CD4-positive, CD25-positive, alpha-beta regulatory T cell (primary cell): Measurements from ENCODE around the gene TOE1. TPM values are rescaled to one million over a fixed set of nuclear protein-coding genes. Genes with fewer than 3 reads are reported as not detected.
"Not testable (repeated sequence)": the region's sequence is repeated elsewhere in the genome, so short reads cannot be mapped to it uniquely, and the experiment has no call there.

Experiments used
- ATAC-seq, 2 donors: fragments of 150-1000 bp; cut with Tn5 transposase; one replicate each; pipeline ENCODE4 v1.10.0; 2021; ENCODE audit warnings: low read depth in 2 of 2, moderate number of reproducible peaks in 2 of 2, moderate library complexity in 1 of 2
- DNase-seq, 3 donors: peaks; one replicate each; pipeline versions ENCODE4 v3.0.0 to v3.0.0-alpha.2; 2012 to 2022; ENCODE audit warnings: mixed read lengths in 1 of 3
- H3K27ac ChIP-seq: one replicate; pipeline ENCODE4 v1.7.0; 2013; ENCODE audit warnings: mild to moderate bottlenecking, low read length; ENCODE audit not compliant: insufficient read depth, poor library complexity, severe bottlenecking
- H3K27me3 ChIP-seq: one replicate; pipeline ENCODE4 v1.7.0; 2013; ENCODE audit warnings: low read length; ENCODE audit not compliant: control insufficient read depth, insufficient read depth
- H3K36me3 ChIP-seq: one replicate; pipeline ENCODE4 v1.7.0; 2013; ENCODE audit warnings: mild to moderate bottlenecking, low read length, moderate library complexity; ENCODE audit not compliant: control insufficient read depth, insufficient read depth
- H3K4me1 ChIP-seq: 2 replicates; pipeline ENCODE4 v1.7.0; 2013; ENCODE audit warnings: mild to moderate bottlenecking, low read length; ENCODE audit not compliant: insufficient read depth, control insufficient read depth, poor library complexity, severe bottlenecking
- H3K4me3 ChIP-seq: one replicate; pipeline ENCODE4 v1.7.0; 2013; ENCODE audit warnings: low read depth, mild to moderate bottlenecking, low read length, moderate library complexity
- H3K9me3 ChIP-seq, 2 experiments: 1 replicate in 1 of 2; 2 replicates in 1 of 2; pipeline ENCODE4 v1.7.0; 2013; ENCODE audit warnings: low read length in 2 of 2, mild to moderate bottlenecking in 1 of 2, moderate library complexity in 1 of 2; ENCODE audit not compliant: control insufficient read depth in 2 of 2
- H3K27ac Mint-ChIP-seq, 3 donors: one replicate each; pipeline ENCODE4 v1.8.0; 2020 to 2022; ENCODE audit warnings: mild to moderate bottlenecking in 3 of 3, mixed read lengths in 3 of 3, moderate library complexity in 2 of 3
- H3K27me3 Mint-ChIP-seq: one replicate; pipeline ENCODE4 v1.8.0; 2022; ENCODE audit warnings: mild to moderate bottlenecking, mixed read lengths
- H3K36me3 Mint-ChIP-seq: one replicate; pipeline ENCODE4 v1.8.0; 2020; ENCODE audit warnings: mixed read lengths
- H3K4me1 Mint-ChIP-seq, 4 donors: one replicate each; pipeline ENCODE4 v1.8.0; 2020 to 2022; ENCODE audit warnings: mixed read lengths in 4 of 4, mild to moderate bottlenecking in 1 of 4
- H3K4me3 Mint-ChIP-seq, 4 donors: one replicate each; pipeline ENCODE4 v1.8.0; 2020 to 2022; ENCODE audit warnings: mild to moderate bottlenecking in 4 of 4, mixed read lengths in 4 of 4, moderate library complexity in 3 of 4
- H3K9me3 Mint-ChIP-seq, 7 donors: one replicate each; pipeline ENCODE4 v1.8.0; 2020 to 2022; ENCODE audit warnings: mixed read lengths in 7 of 7, mild to moderate bottlenecking in 3 of 7, moderate library complexity in 2 of 7
- polyA plus RNA-seq, 4 donors: library from polyadenylated mRNA; unstranded; fragments of 300-500 nt; fragmentation: Illumina TruSeq; gene quantifications; one replicate each; pipeline ENCODE4 v1.2.3, GENCODE V29; 2021
- total RNA-seq: library from RNA; stranded (reverse); gene quantifications from one replicate; pipeline ENCODE4 v1.2.3, GENCODE V29; 2022

The TOE1 gene
- total and polyA plus RNA-seq, 5 donors from 2014 or later = 12.1 to 48.7 (median 16.0) TPM

DNA sequence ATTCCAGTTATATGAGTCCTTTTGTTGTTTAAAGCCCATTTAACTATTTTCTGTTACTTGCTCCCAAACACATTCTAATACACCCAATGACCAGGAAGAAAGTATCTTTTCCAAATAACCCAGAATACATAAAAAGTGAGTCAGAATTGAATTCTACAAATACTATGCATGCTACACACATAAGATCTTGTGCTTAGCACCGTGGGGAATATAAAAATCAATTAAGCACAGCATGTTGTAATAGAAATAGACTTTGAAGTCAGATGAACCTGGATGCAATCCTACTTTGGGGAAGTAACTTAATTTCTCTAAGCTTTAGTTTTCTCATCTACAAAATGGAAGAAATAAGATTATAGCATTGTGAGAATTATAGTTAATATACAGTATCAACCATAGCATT, 40.8 kb downstream of the TOE1 start:
- no peak overlapping the region for H3K27ac ChIP-seq
- Mint-ChIP-seq H3K36me3 (peaks cover 6% of the 10 kb centered on the region), H3K27me3 (no peaks in the 10 kb centered on the region), H3K9me3 (no peaks in the 10 kb centered on the region), H3K27ac (no peak overlapping the region), H3K4me1 (peaks cover 0 to 5% (median 1%) of the 10 kb centered on the region in 4 donors), H3K4me3 (no peak overlapping the region)
- no peak overlapping the region for H3K4me3 ChIP-seq
- H3K27me3 ChIP-seq = no peaks in the 10 kb centered on the region
- H3K36me3 ChIP-seq = no peaks in the 10 kb centered on the region
- DNase-seq (no peak), ATAC-seq (no peak)
- no peaks in the 10 kb centered on the region for H3K4me1 ChIP-seq
- H3K9me3 ChIP-seq = no peaks in the 10 kb centered on the region

DNA sequence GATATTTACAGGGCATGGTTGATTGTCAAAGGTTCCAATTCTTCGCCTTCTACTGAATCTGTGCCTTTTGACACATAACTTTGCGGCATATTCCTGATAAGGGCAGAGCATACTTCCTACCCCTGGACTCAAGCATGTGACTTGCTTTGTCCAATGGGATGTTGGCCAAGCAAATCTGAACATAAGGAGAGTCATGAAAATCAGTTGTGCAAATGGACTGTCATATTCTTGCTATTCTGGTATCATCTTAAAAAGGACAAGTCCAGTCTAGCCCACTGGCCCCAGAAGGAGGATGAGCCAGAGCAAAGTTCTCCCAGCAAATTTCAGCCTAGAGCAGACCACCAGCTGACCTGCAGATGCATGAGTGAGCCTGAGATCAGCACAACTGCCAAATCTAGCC, 41.3 kb downstream of the TOE1 start:
- DNase-seq = no peak
- Histone ChIP-seq H3K27ac (no peak overlapping the region), H3K9me3 (no peaks in the 10 kb centered on the region), H3K27me3 (no peaks in the 10 kb centered on the region), H3K36me3 (no peaks in the 10 kb centered on the region), H3K4me1 (no peaks in the 10 kb centered on the region), H3K4me3 (no peak overlapping the region)
- Mint-ChIP-seq H3K27me3 (no peaks in the 10 kb centered on the region), H3K4me3 (no peak overlapping the region), H3K27ac (peak overlapping the region in 1 of 3 donors; percentile 56), H3K36me3 (peaks cover 6% of the 10 kb centered on the region), H3K9me3 (no peaks in the 10 kb centered on the region), H3K4me1 (peaks cover 0 to 5% (median 1%) of the 10 kb centered on the region in 4 donors)
- no peak for ATAC-seq

- no peak for ATAC-seq
- H3K9me3 Mint-ChIP-seq = no peaks in the 10 kb centered on the region
- no peaks in the 10 kb centered on the region for H3K4me1 Mint-ChIP-seq
- no peaks in the 10 kb centered on the region for H3K27me3 Mint-ChIP-seq
- no peaks in the 10 kb centered on the region for H3K27me3 ChIP-seq
- no peak overlapping the region for H3K4me3 Mint-ChIP-seq
- H3K4me1 ChIP-seq = no peaks in the 10 kb centered on the region
- H3K36me3 Mint-ChIP-seq = peaks cover 6% of the 10 kb centered on the region
- no peaks in the 10 kb centered on the region for H3K36me3 ChIP-seq
- H3K9me3 ChIP-seq = no peaks in the 10 kb centered on the region
- H3K4me3 ChIP-seq = no peak overlapping the region
- H3K27ac ChIP-seq = no peak overlapping the region
- no peak overlapping the region for H3K27ac Mint-ChIP-seq
- DNase-seq = no peak
Observed at GRCh38 chr1:45383191-45383590, 43.2 kb downstream of the TOE1 start.

DNA sequence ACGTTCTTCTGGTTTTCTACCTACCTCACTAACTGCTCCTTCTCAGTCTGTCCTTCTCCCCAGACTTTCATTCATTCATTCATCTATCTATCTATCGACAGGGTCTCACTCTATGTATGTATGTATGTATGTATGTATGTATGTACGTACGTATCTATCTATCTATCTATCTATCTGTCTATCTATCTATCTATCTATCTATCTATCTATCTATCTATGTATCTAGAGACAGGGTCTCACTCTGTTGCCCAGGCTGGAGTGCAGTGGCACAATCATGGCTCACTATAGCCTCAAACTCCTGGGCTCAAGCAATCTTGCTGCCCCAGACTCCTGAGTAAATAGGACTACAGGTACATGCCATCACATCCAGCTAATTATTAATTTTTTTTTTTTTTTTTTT, 44.2 kb downstream of the TOE1 start:
- not testable (repeated sequence) for H3K4me1 Mint-ChIP-seq, DNase-seq, H3K4me1 ChIP-seq, H3K27me3 ChIP-seq, H3K27ac ChIP-seq, H3K9me3 ChIP-seq, H3K4me3 Mint-ChIP-seq, H3K4me3 ChIP-seq, H3K36me3 ChIP-seq, H3K27me3 Mint-ChIP-seq, H3K27ac Mint-ChIP-seq, ATAC-seq, H3K9me3 Mint-ChIP-seq, H3K36me3 Mint-ChIP-seq

- ATAC-seq = no peak
- no peaks in the 10 kb centered on the region for H3K27me3 ChIP-seq
- Mint-ChIP-seq H3K9me3 (no peaks in the 10 kb centered on the region), H3K4me3 (no peak overlapping the region), H3K4me1 (no peaks in the 10 kb centered on the region), H3K27ac (no peak overlapping the region), H3K27me3 (no peaks in the 10 kb centered on the region), H3K36me3 (peaks cover 3% of the 10 kb centered on the region)
- no peaks in the 10 kb centered on the region for H3K9me3 ChIP-seq
- H3K27ac ChIP-seq = no peak overlapping the region
- no peaks in the 10 kb centered on the region for H3K4me1 ChIP-seq
- H3K36me3 ChIP-seq = no peaks in the 10 kb centered on the region
- no peak overlapping the region for H3K4me3 ChIP-seq
- no peak for DNase-seq
Observed at GRCh38 chr1:45385302-45385701, 45.3 kb downstream of the TOE1 start.

DNA sequence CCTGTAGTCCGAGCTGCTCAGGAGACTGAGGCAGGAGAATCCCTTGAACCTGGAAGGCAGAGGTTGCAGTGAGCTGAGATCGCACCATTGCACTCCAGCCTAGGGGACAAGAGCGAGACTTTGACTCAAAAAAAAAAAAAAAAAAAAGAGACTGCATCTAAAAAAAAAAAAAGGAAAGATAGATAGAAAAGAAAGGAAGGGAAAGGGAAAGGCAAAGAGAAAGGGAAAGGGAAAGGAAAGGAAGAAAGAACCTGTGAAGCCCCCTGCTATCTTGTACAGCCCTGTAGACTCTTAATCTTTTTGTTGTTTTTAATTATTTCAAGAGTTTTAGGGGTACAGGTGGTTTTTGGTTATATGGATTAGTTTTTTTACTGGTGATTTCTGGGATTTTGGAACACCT, 46.2 kb downstream of the TOE1 start:
- Histone ChIP-seq H3K9me3 (no peaks in the 10 kb centered on the region), H3K36me3 (no peaks in the 10 kb centered on the region), H3K27me3 (no peaks in the 10 kb centered on the region), H3K4me1 (no peaks in the 10 kb centered on the region), H3K4me3 (no peak overlapping the region), H3K27ac (no peak overlapping the region)
- H3K36me3 Mint-ChIP-seq = peaks cover 3% of the 10 kb centered on the region
- no peak overlapping the region for H3K27ac Mint-ChIP-seq
- ATAC-seq (no peak), DNase-seq (no peak)
- no peak overlapping the region for H3K4me3 Mint-ChIP-seq
- H3K9me3 Mint-ChIP-seq = no peaks in the 10 kb centered on the region
- H3K27me3 Mint-ChIP-seq = no peaks in the 10 kb centered on the region
- no peaks in the 10 kb centered on the region for H3K4me1 Mint-ChIP-seq

Other genes with a start within 250 kb of the TOE1 start
- gene ZSWIM5, start 133.6 kb upstream of the TOE1 start, total RNA-seq = 0.10 TPM
- under 1 TPM in 3 of 4 donors, not detected in 1; 0.09 to 0.23 (median 0.09) TPM for gene ZSWIM5, start 133.6 kb upstream of the TOE1 start, polyA plus RNA-seq
- not detected for gene HPDL, start 13.3 kb upstream of the TOE1 start, total RNA-seq
- 1 to 10 TPM in 2 of 4 donors, under 1 TPM in 1, not detected in 1; 0.39 to 1.2 (median 1.0) TPM for gene HPDL, start 13.3 kb upstream of the TOE1 start, polyA plus RNA-seq
- gene MUTYH, start 270 bp downstream of the TOE1 start, total RNA-seq = 75.2 TPM
- 10 to 100 TPM; 11.3 to 25.4 (median 19.7) TPM for gene MUTYH, start 270 bp downstream of the TOE1 start, polyA plus RNA-seq
- gene TESK2, start 151.0 kb downstream of the TOE1 start, total RNA-seq = 5.3 TPM
- 1 to 10 TPM; 2.9 to 4.5 (median 3.7) TPM for gene TESK2, start 151.0 kb downstream of the TOE1 start, polyA plus RNA-seq
- 0.89 TPM for gene CCDC163, start 159.9 kb downstream of the TOE1 start, total RNA-seq
- 1 to 10 TPM; 1.9 to 8.8 (median 5.6) TPM for gene CCDC163, start 159.9 kb downstream of the TOE1 start, polyA plus RNA-seq
- gene MMACHC, start 160.1 kb downstream of the TOE1 start, total RNA-seq = 0.84 TPM
- under 1 TPM in 3 of 4 donors, not detected in 1; 0.09 to 0.33 (median 0.14) TPM for gene MMACHC, start 160.1 kb downstream of the TOE1 start, polyA plus RNA-seq
- gene PRDX1, start 181.7 kb downstream of the TOE1 start, total RNA-seq = 96.7 TPM
- gene PRDX1, start 181.7 kb downstream of the TOE1 start, polyA plus RNA-seq = 100 to 1,000 TPM; 287 to 384 (median 351) TPM
- gene AKR1A1, start 210.7 kb downstream of the TOE1 start, total RNA-seq = 53.1 TPM
- gene AKR1A1, start 210.7 kb downstream of the TOE1 start, polyA plus RNA-seq = 100 to 1,000 TPM in 2 of 4 donors, 10 to 100 TPM in 2; 78.7 to 117 (median 97.0) TPM
- gene NASP, start 243.9 kb downstream of the TOE1 start, total RNA-seq = 147 TPM
- gene NASP, start 243.9 kb downstream of the TOE1 start, polyA plus RNA-seq = 10 to 100 TPM; 77.8 to 88.3 (median 80.7) TPM